ENCODE results near the gene STX4. TPM values are rescaled to one million over a fixed set of nuclear protein-coding genes. Genes with fewer than 3 reads are reported as not detected.

STX4 gene
- total RNA-seq, 4 donors from 2014 or later = 50.8 to 163 (median 79.7) TPM

GRCh38 chr16:31080035-31080629 is 46.8 kb downstream of the STX4 start:
- Histone ChIP-seq H3K36me3 (peaks cover 0 to 46% (median 16%) of the 10 kb centered on the region in 4 donors), H3K27ac (no peak overlapping the region), H3K9me3 (no peaks in the 10 kb centered on the region), H3K27me3 (no peaks in the 10 kb centered on the region), H3K4me3 (no peak overlapping the region), H3K4me1 (peaks cover 3 to 6% (median 5%) of the 10 kb centered on the region in 4 donors)
- in situ Hi-C loops (cut with MboI; ENCODE audit: low pct_ligation_motif_present in 1 of 4, low pct_unique_long_range_greater_than_20kb in 1 of 4, low sequenced_read_pairs in 3 of 4) = no loop called here
- intact Hi-C loops (cut with DNase I; ENCODE audit: low total_unique reads) = no loop called here
- DNase-seq = no peak
- WGBS, 2 donors (ENCODE audit: low coverage in 1 of 2) = 95 to 100% methylated on average over 5 to 40 of the region's 40 CpGs
- TF ChIP-seq CTCF (IDR thresholded peaks at IDR 0.05) (no peak), POLR2AphosphoS5 (IDR thresholded peaks at IDR 0.05) (no peak), POLR2A (IDR thresholded peaks at IDR 0.05) (no peak), EP300 (IDR thresholded peaks at IDR 0.05; ENCODE audit: low read depth) (no peak)

- peaks cover 0 to 46% (median 16%) of the 10 kb centered on the region in 4 donors for H3K36me3 ChIP-seq
- no peaks in the 10 kb centered on the region for H3K27me3 ChIP-seq
- TF ChIP-seq CTCF (IDR thresholded peaks at IDR 0.05) = no peak
- TF ChIP-seq POLR2A (IDR thresholded peaks at IDR 0.05) = no peak
- no peak for TF ChIP-seq POLR2AphosphoS5 (IDR thresholded peaks at IDR 0.05)
- TF ChIP-seq EP300 (IDR thresholded peaks at IDR 0.05; ENCODE audit: low read depth) = no peak
- in situ Hi-C loops (cut with MboI; ENCODE audit: low pct_ligation_motif_present in 1 of 4, low pct_unique_long_range_greater_than_20kb in 1 of 4, low sequenced_read_pairs in 3 of 4) (no loop called here), intact Hi-C loops (cut with DNase I; ENCODE audit: low total_unique reads) (no loop called here)
- H3K27ac ChIP-seq = no peak overlapping the region
- H3K9me3 ChIP-seq = no peaks in the 10 kb centered on the region
- 89% methylated on average over 13 of the region's 13 CpGs; no CpG with 5 or more reads in 1 of the 2 donors for WGBS, 2 donors (ENCODE audit: low coverage in 1 of 2)
- H3K4me3 ChIP-seq = no peak overlapping the region
- no peaks in the 10 kb centered on the region for H3K4me1 ChIP-seq
- no peak for DNase-seq
Observed at GRCh38 chr16:31080756-31081419, 47.5 kb downstream of the STX4 start.

- Histone ChIP-seq H3K4me1 (no peaks in the 10 kb centered on the region), H3K4me3 (no peak overlapping the region), H3K27me3 (no peaks in the 10 kb centered on the region), H3K27ac (no peak overlapping the region), H3K36me3 (peaks cover 0 to 42% (median 16%) of the 10 kb centered on the region in 4 donors), H3K9me3 (no peaks in the 10 kb centered on the region)
- 82 to 100% methylated on average over 1 to 26 of the region's 26 CpGs for WGBS, 2 donors (ENCODE audit: low coverage in 1 of 2)
- in situ Hi-C loops (cut with MboI; ENCODE audit: low pct_ligation_motif_present in 1 of 4, low pct_unique_long_range_greater_than_20kb in 1 of 4, low sequenced_read_pairs in 3 of 4) = no loop called here
- DNase-seq = no peak
- intact Hi-C loops (cut with DNase I; ENCODE audit: low total_unique reads) = no loop called here
- no peak for TF ChIP-seq EP300 (IDR thresholded peaks at IDR 0.05; ENCODE audit: low read depth)
- TF ChIP-seq CTCF (IDR thresholded peaks at IDR 0.05) = no peak
- TF ChIP-seq POLR2AphosphoS5 (IDR thresholded peaks at IDR 0.05) = no peak
- TF ChIP-seq POLR2A (IDR thresholded peaks at IDR 0.05) = no peak
Observed at GRCh38 chr16:31081428-31082351, 48.3 kb downstream of the STX4 start.
